Measurements from ENCODE around the gene B3GALT4. TPM values are rescaled to one million over a fixed set of nuclear protein-coding genes. Genes with fewer than 3 reads are reported as not detected.

The B3GALT4 gene
- total and polyA plus RNA-seq, 2 donors (not counting 1 experiment from before 2014, with no cell fraction given): 10.2 to 44.1 TPM

GRCh38 chr6:33272275-33273128, 4.4 kb upstream of the B3GALT4 start:
- Histone ChIP-seq H3K9ac (ENCODE audit: low read length) (peak overlapping the region; percentile 93), H3K4me1 (ENCODE audit: control insufficient read depth in 2 of 2, insufficient read depth in 2 of 2, low read length in 2 of 2) (peaks cover 48 to 58% of the 10 kb centered on the region in 2 donors), H3K79me2 (ENCODE audit: control insufficient read depth, insufficient read depth, low read length) (peaks cover 71% of the 10 kb centered on the region), H2AFZ (ENCODE audit: insufficient read depth, low read depth, low read length, poor library complexity, severe bottlenecking) (peak overlapping the region; percentile 99), H3K27me3 (replicated peaks in 1 of 4; ENCODE audit: control extremely low read depth in 1 of 4, control insufficient read depth in 3 of 4, insufficient read depth in 4 of 4, low read length in 3 of 4) (no peaks in the 10 kb centered on the region), H3K27ac (ENCODE audit: low read length in 2 of 2) (peak overlapping the region; percentile 89 to 94), H3K4me2 (replicated peaks; ENCODE audit: low read depth, low read length, poor library complexity, severe bottlenecking) (peak overlapping the region; percentile 90), H3K4me3 (ENCODE audit: control extremely low read depth in 1 of 5, extremely low read depth in 1 of 5, insufficient read depth in 1 of 5, low read depth in 2 of 5, low read length in 4 of 5) (peak overlapping the region; percentile 81 to 95 (median 86)), H3K9me3 (ENCODE audit: control extremely low read depth in 1 of 3, control insufficient read depth in 2 of 3, insufficient read depth in 1 of 3, low read length in 2 of 3) (no peaks in the 10 kb centered on the region), H4K20me1 (ENCODE audit: control insufficient read depth, insufficient read depth, low read length, poor library complexity, severe bottlenecking) (peaks cover 20% of the 10 kb centered on the region), H3K36me3 (replicated peaks in 1 of 2; ENCODE audit: control extremely low read depth in 1 of 2, control insufficient read depth in 1 of 2, extremely low read depth in 1 of 2, insufficient read depth in 2 of 2, low read length in 1 of 2) (peaks cover 14 to 51% of the 10 kb centered on the region in 2 experiments)
- no peak for TF ChIP-seq EZH2 (IDR thresholded peaks at IDR 0.05; ENCODE audit: borderline replicate concordance, insufficient read depth, low read depth, low read length, poor library complexity, severe bottlenecking)
- TF ChIP-seq, protein P1, sequence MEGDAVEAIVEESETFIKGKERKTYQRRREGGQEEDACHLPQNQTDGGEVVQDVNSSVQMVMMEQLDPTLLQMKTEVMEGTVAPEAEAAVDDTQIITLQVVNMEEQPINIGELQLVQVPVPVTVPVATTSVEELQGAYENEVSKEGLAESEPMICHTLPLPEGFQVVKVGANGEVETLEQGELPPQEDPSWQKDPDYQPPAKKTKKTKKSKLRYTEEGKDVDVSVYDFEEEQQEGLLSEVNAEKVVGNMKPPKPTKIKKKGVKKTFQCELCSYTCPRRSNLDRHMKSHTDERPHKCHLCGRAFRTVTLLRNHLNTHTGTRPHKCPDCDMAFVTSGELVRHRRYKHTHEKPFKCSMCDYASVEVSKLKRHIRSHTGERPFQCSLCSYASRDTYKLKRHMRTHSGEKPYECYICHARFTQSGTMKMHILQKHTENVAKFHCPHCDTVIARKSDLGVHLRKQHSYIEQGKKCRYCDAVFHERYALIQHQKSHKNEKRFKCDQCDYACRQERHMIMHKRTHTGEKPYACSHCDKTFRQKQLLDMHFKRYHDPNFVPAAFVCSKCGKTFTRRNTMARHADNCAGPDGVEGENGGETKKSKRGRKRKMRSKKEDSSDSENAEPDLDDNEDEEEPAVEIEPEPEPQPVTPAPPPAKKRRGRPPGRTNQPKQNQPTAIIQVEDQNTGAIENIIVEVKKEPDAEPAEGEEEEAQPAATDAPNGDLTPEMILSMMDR (IDR thresholded peaks at IDR 0.05): no peak
- CTCF ChIA-PET: interaction anchor here (1.1 to 1.8 kb wide), 11 partner anchors 8 to 153 kb away, joined by 3 to 15 read pairs (median 4); partner anchors contain the start of genes PFDN6, WDR46 and ZBTB22
- Mint-ChIP-seq H3K9me3 (ENCODE audit: insufficient read depth) (no peaks in the 10 kb centered on the region), H3K4me3 (peak overlapping the region; percentile 94), H3K27ac (peak overlapping the region; percentile 99), H3K4me1 (peaks cover 67% of the 10 kb centered on the region), H3K27me3 (no peaks in the 10 kb centered on the region)
- 11% methylated on average over 12 of the region's 22 CpGs for WGBS (ENCODE audit: insufficient coverage)
- ATAC-seq (ENCODE audit: low read depth) (no peak), DNase-seq (no peak)
- POLR2A ChIA-PET: interaction anchor here (0.5 to 2.2 kb wide), 14 partner anchors 12 to 301 kb away, joined by 3 to 36 read pairs (median 6); partner anchors contain the start of genes PFDN6, PHF1, RGL2 and WDR46
- intact Hi-C loops (cut with micrococcal nuclease): loop anchor here (1.0 to 5.0 kb wide), 4 partner anchors 17 to 310 kb away; partner anchors contain the start of genes BAK1, KIFC1, PFDN6 and WDR46

Measured in B cell (primary cell).